ENCODE measurements around the gene PHOX2A.
"Not testable (repeated sequence)": the region's sequence is repeated elsewhere in the genome, so short reads cannot be mapped to it uniquely, and the experiment has no call there.

Gene PHOX2A

DNA sequence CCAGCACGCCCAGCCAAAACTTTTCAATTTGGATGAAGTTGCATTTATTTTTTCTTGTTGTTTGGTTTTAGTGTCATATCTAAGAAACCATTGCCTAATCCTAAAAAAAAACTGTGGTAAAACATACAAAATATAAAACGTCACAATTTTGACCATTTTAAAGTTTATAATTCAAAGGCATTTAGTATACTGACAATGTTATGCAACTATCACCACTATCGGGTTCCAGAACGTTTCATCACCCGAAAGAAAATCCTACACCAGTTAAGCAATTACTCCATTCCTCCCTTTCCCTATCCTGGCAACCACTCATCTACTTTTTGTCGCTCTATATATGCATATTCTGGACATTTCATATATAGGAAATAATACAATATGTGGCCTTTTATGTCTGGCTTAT lies 30.5 kb upstream of the PHOX2A start:
- no peaks in the 10 kb centered on the region for H3K9me3 ChIP-seq (ENCODE audit: insufficient read depth, low read length)
- no peak overlapping the region for H3K4me3 ChIP-seq (ENCODE audit: insufficient read depth, low read length, poor library complexity, severe bottlenecking)
- no peaks in the 10 kb centered on the region for H3K27me3 ChIP-seq (ENCODE audit: low read length)
- no peak overlapping the region for H3K4me2 ChIP-seq (ENCODE audit: low read depth, low read length, poor library complexity, severe bottlenecking)
- no peak overlapping the region for H3K27ac ChIP-seq (ENCODE audit: low read depth, low read length)
- H3K9me2 ChIP-seq (replicated peaks; ENCODE audit: insufficient read depth, low read length): no peaks in the 10 kb centered on the region
- no peaks in the 10 kb centered on the region for H3K36me3 ChIP-seq (ENCODE audit: low read length)
- H3K9ac ChIP-seq (ENCODE audit: low read length): no peak overlapping the region
- H4K20me1 ChIP-seq (ENCODE audit: low read depth, low read length): no peaks in the 10 kb centered on the region
- H2AFZ ChIP-seq (ENCODE audit: low read depth, low read length, severe bottlenecking): no peak overlapping the region
- no peaks in the 10 kb centered on the region for H3K79me2 ChIP-seq (ENCODE audit: insufficient read depth, low read length)
- no peaks in the 10 kb centered on the region for H3F3A ChIP-seq (ENCODE audit: insufficient read depth)
- TF ChIP-seq, protein P1, sequence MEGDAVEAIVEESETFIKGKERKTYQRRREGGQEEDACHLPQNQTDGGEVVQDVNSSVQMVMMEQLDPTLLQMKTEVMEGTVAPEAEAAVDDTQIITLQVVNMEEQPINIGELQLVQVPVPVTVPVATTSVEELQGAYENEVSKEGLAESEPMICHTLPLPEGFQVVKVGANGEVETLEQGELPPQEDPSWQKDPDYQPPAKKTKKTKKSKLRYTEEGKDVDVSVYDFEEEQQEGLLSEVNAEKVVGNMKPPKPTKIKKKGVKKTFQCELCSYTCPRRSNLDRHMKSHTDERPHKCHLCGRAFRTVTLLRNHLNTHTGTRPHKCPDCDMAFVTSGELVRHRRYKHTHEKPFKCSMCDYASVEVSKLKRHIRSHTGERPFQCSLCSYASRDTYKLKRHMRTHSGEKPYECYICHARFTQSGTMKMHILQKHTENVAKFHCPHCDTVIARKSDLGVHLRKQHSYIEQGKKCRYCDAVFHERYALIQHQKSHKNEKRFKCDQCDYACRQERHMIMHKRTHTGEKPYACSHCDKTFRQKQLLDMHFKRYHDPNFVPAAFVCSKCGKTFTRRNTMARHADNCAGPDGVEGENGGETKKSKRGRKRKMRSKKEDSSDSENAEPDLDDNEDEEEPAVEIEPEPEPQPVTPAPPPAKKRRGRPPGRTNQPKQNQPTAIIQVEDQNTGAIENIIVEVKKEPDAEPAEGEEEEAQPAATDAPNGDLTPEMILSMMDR (IDR thresholded peaks at IDR 0.05; ENCODE audit: insufficient read depth, low read length, poor library complexity, severe bottlenecking): no peak
- no peak for TF ChIP-seq EZH2phosphoT487 (conservative IDR thresholded peaks at IDR 0.05; ENCODE audit: low read length)

DNA sequence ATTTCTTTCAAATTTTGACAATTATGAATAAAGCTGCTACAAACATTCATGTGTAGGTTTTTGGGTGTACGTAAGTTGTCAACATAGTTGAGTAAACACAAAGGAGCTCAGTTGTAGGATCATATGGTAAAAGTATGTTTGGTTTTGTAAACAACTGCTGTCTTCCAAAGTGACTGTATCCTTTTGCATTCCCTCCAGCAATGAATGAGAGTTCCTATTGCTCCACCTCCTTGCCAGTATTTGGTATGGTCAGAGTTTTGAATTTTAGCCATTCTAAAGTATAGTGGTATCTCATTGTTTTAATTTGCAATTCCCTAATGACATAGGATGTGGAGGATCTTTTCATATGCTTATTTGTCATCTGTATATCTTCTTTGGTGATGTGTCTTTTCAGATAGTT lies 28.0 kb upstream of the PHOX2A start:
- H3K27me3 ChIP-seq (ENCODE audit: low read length): no peaks in the 10 kb centered on the region
- no peaks in the 10 kb centered on the region for H3K9me3 ChIP-seq (ENCODE audit: insufficient read depth, low read length)
- H2AFZ ChIP-seq (ENCODE audit: low read depth, low read length, severe bottlenecking): no peak overlapping the region
- no peaks in the 10 kb centered on the region for H4K20me1 ChIP-seq (ENCODE audit: low read depth, low read length)
- H3K4me3 ChIP-seq (ENCODE audit: insufficient read depth, low read length, poor library complexity, severe bottlenecking): no peak overlapping the region
- H3K9ac ChIP-seq (ENCODE audit: low read length): no peak overlapping the region
- no peaks in the 10 kb centered on the region for H3K9me2 ChIP-seq (replicated peaks; ENCODE audit: insufficient read depth, low read length)
- no peak overlapping the region for H3K4me2 ChIP-seq (ENCODE audit: low read depth, low read length, poor library complexity, severe bottlenecking)
- no peak for TF ChIP-seq EZH2phosphoT487 (conservative IDR thresholded peaks at IDR 0.05; ENCODE audit: low read length)
- TF ChIP-seq, protein P1 (IDR thresholded peaks at IDR 0.05; ENCODE audit: insufficient read depth, low read length, poor library complexity, severe bottlenecking): no peak
- H3K79me2 ChIP-seq (ENCODE audit: insufficient read depth, low read length): no peaks in the 10 kb centered on the region
- peaks cover 5% of the 10 kb centered on the region; the same call in 1 of the 2 replicates for H3F3A ChIP-seq (ENCODE audit: insufficient read depth)
- H3K36me3 ChIP-seq (ENCODE audit: low read length): no peaks in the 10 kb centered on the region
- no peak overlapping the region for H3K27ac ChIP-seq (ENCODE audit: low read depth, low read length)

DNA sequence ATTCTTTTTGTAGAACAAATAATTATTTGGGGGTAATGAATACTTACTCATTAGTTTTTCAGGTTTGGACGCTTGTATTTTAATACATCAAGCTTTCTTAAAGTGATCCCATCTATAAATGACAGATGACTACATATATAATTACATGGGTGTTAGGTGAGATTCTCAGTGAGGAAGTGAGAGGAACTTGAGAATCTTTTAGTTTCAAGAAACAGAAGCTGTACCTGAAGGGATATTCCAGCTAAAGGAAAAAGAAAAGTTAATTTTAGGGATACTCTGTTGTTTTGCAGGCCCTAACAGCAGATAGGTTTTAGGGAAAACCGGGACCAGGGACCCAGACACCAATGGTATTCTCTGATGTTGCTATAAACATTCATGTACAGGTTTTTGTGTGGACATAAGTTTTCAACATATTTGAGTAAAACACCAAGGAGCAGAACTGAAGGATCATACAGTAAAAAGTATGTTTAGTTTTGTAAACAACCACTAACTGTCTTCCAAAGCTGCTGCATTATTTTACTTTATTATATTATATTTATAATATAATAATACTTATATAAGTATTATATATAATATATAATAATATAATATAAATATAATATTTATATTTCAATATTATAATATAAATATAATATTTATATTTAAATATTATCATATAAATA lies 24.1 kb upstream of the PHOX2A start:
- Histone ChIP-seq H3F3A (ENCODE audit: insufficient read depth) (peaks cover 5% of the 10 kb centered on the region; the same call in 1 of the 2 replicates), H3K27me3 (ENCODE audit: low read length) (no peaks in the 10 kb centered on the region), H3K4me3 (ENCODE audit: insufficient read depth, low read length, poor library complexity, severe bottlenecking) (no peak overlapping the region), H2AFZ (ENCODE audit: low read depth, low read length, severe bottlenecking) (no peak overlapping the region), H3K4me2 (ENCODE audit: low read depth, low read length, poor library complexity, severe bottlenecking) (no peak overlapping the region), H3K9me3 (ENCODE audit: insufficient read depth, low read length) (no peaks in the 10 kb centered on the region), H3K9me2 (replicated peaks; ENCODE audit: insufficient read depth, low read length) (no peaks in the 10 kb centered on the region), H3K9ac (ENCODE audit: low read length) (no peak overlapping the region), H3K79me2 (ENCODE audit: insufficient read depth, low read length) (no peaks in the 10 kb centered on the region), H4K20me1 (ENCODE audit: low read depth, low read length) (no peaks in the 10 kb centered on the region), H3K36me3 (ENCODE audit: low read length) (no peaks in the 10 kb centered on the region), H3K27ac (ENCODE audit: low read depth, low read length) (no peak overlapping the region)
- TF ChIP-seq EZH2phosphoT487 (conservative IDR thresholded peaks at IDR 0.05; ENCODE audit: low read length): no peak
- TF ChIP-seq, protein P1 (IDR thresholded peaks at IDR 0.05; ENCODE audit: insufficient read depth, low read length, poor library complexity, severe bottlenecking): no peak

DNA sequence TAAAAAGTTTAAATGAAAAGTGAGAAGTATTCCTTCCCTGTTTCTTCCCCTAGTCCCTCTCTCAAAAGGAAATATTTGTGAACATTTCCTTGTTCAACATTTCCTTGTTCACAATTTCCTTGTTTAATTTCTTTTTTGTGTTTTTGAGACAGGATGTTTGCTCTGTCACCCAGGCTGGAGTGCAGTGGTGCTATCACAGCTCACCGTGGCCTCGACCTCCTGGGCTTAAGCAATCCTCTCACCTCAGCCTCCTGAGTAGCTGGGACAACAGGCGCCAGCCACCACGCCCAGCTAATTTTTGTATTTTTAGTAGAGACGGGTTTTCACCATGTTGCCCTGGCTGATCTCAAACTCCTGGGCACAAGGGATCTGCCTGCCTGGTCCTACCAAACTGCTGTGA lies 23.0 kb upstream of the PHOX2A start:
- not testable (repeated sequence) for H4K20me1 ChIP-seq (ENCODE audit: low read depth, low read length); H3K36me3 ChIP-seq (ENCODE audit: low read length); H3K27me3 ChIP-seq (ENCODE audit: low read length); H3K4me2 ChIP-seq (ENCODE audit: low read depth, low read length, poor library complexity, severe bottlenecking); H3F3A ChIP-seq (ENCODE audit: insufficient read depth); H3K9me3 ChIP-seq (ENCODE audit: insufficient read depth, low read length); H3K4me3 ChIP-seq (ENCODE audit: insufficient read depth, low read length, poor library complexity, severe bottlenecking); H3K79me2 ChIP-seq (ENCODE audit: insufficient read depth, low read length); H3K9me2 ChIP-seq (replicated peaks; ENCODE audit: insufficient read depth, low read length); H2AFZ ChIP-seq (ENCODE audit: low read depth, low read length, severe bottlenecking); H3K9ac ChIP-seq (ENCODE audit: low read length); H3K27ac ChIP-seq (ENCODE audit: low read depth, low read length)

Data from SU-DHL-6 (cell line).